ENCODE measurements around the gene PI16.

The PI16 gene

GRCh38 chr6:37005061-37005810 is 50.7 kb downstream of the PI16 start, which contains the start of gene FGD2:
Gene FGD2, plus strand, starts transcription at chr6:37005655. Its CDS starts 163 bp downstream, at chr6:37005818.
- no peak for DNase-seq

GRCh38 chr6:37005827-37006567 is 51.5 kb downstream of the PI16 start:
- no peak for DNase-seq

DNA sequence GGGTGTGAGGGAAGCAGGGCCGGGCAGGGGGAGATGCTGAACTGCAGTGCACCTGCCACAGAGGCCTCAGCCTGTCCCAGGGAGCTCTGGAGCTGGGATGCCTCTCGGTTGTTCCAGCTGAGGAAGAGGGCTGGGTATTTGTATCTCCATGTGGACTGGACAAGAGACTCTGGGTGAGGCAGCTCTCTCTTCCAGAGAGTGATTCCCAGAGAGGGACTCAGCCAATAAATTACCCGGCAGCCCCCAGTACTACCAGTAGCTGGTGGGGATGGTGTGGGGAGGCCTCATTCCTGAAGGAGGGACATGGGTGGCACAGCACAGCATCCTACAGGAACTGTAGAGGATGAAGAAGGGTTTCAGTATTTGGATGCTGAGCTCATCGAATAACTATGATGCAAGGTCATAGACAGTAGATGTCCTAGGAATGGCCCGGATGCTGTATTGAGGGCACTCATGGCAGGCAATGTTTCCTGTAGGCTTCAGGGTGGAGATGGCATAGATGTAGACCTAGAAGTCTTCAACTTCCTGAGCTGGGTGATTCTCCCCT is 52.3 kb downstream of the PI16 start:
- DNase-seq: no peak

GRCh38 chr6:37007340-37008043 is 53.0 kb downstream of the PI16 start:
- DNase-seq: no peak

- no peak for DNase-seq
Measured at GRCh38 chr6:37008484-37009465, 54.2 kb downstream of the PI16 start.

GRCh38 chr6:37010402-37010892 is 55.9 kb downstream of the PI16 start:
- no peak for DNase-seq

DNA sequence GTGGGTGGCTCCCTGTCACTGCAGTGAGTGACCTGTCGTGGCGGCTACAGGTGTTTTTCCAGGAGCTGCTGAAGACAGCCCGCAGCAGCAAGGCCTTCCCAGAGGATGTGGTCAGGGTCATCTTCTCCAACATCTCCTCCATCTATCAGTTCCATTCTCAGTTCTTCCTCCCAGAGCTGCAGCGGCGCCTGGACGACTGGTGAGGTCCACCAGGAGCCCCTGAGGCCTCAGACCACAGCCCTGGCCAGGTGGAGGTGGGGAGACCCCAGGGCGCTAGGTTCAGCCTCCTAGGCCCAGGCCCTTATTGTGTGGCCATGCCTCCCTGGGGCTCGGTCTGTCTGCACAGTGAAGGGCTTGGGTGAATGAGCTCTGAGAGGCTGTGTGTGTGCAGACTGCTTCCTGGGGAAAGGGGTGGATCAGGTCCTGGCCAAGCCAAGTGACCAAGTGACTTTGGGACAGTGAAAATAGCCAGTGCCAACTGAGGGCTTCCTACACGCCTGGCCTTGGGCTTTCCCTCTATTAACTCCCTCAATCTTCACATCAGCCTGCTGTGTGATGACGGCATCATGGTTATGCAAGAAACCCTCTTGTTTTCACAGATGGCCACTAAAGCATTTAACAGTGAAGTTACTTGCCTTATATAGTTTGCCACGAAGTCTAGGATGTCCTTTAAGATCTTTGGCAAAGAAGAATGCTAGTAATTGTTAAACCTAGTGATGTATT is 57.3 kb downstream of the PI16 start:
- DNase-seq: no peak

GRCh38 chr6:37013516-37014491 is 59.3 kb downstream of the PI16 start:
- DNase-seq: no peak

Measured in NCI-H1436 (cell line).